ENCODE results near the gene RAD51B. TPM values are rescaled to one million over a fixed set of nuclear protein-coding genes. Genes with fewer than 3 reads are reported as not detected.

The RAD51B gene
- total and polyA plus RNA-seq, 7 donors: 2.4 to 24.4 (median 7.1) TPM

DNA sequence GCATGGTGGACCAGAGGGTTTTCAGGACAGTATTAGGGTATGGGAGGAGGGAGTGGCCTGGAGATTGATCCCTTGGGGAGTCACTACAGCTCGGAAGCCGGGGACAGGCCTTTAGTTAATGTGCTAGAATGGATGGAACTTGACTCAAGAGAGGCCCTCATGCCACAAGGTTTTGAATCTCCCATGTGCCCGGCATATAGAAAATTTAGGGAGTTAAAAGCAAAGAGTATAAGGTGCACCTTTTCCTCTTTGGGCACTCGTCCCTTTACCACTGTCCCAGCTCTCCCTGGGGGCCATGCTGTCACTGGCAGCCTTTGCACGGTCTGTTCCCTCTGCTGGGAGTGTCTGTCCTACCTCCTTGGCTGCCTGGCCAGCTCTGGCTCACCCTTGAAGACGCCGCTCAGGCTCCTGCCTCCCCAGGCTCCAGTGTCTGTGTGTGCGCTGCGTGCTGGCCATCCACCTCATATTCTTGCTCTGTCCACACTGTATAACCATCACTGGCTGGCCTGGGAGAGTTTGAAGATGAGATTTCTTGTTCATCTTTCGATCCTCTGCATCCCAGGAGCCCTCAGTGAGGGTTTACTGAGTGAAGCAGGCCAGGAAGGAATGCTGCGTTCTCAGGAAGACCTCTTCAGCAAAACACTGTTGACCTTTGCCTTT is 811.9 kb downstream of the RAD51B start:
- intact Hi-C loops (cut with DNase I): no loop called here
- no peaks in the 10 kb centered on the region for H3K36me3 ChIP-seq
- TF ChIP-seq POLR2AphosphoS5 (IDR thresholded peaks at IDR 0.05) (no peak), POLR2A (IDR thresholded peaks at IDR 0.05) (no peak), EP300 (IDR thresholded peaks at IDR 0.05) (no peak)
- TF ChIP-seq, protein P1, sequence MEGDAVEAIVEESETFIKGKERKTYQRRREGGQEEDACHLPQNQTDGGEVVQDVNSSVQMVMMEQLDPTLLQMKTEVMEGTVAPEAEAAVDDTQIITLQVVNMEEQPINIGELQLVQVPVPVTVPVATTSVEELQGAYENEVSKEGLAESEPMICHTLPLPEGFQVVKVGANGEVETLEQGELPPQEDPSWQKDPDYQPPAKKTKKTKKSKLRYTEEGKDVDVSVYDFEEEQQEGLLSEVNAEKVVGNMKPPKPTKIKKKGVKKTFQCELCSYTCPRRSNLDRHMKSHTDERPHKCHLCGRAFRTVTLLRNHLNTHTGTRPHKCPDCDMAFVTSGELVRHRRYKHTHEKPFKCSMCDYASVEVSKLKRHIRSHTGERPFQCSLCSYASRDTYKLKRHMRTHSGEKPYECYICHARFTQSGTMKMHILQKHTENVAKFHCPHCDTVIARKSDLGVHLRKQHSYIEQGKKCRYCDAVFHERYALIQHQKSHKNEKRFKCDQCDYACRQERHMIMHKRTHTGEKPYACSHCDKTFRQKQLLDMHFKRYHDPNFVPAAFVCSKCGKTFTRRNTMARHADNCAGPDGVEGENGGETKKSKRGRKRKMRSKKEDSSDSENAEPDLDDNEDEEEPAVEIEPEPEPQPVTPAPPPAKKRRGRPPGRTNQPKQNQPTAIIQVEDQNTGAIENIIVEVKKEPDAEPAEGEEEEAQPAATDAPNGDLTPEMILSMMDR (IDR thresholded peaks at IDR 0.05): no peak
- H3K27ac ChIP-seq: peak overlapping the region; percentile 61 to 75 (median 72)
- H3K4me3 ChIP-seq: no peak overlapping the region
- peaks cover 0 to 77% (median 57%) of the 10 kb centered on the region in 4 donors for H3K4me1 ChIP-seq
- H3K27me3 ChIP-seq: no peaks in the 10 kb centered on the region
- 89 to 94% methylated on average over 11 of the region's 11 CpGs for WGBS, 2 donors
- no peak for DNase-seq
- H3K9me3 ChIP-seq: no peaks in the 10 kb centered on the region

DNA sequence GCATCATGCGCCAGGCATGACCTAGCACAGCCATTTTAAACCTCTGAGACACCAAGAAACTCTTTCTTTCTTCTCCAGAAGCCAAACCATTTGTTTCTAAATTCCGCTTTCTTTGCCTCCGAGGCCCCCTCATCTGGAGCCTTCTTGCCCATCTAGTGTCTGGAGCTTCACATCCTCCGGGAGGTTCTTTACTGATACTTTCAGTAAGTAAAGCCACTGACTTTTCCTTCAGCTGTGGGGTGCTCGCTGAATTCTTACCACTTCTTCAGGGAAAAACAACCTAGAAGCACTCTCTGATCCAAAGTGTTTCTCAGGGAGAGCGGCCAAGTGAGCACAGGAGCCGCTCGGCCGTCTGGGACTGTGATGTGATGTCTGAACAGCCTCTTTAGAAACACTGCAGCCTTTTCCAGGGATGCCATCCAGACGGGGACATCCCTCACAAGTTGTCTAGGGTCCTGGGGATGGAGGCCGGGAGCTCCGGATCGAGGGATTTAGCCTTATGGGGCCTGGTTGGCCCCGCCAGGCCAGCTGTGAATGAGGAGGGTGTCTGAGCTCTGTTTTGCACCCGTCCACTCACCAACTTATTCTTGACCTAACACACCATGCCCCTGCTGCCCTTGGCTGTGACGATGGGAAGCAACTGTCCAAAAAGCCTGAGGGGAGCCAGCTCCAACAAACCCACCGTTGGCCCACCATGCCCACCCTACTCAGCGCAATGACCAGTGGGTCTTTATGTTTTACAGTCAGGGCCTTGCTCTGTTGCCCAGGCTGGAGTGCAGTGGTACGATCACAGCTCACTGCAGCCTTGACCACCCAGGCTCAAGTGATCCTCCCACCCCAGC is 812.7 kb downstream of the RAD51B start:
- Histone ChIP-seq H3K9me3 (no peaks in the 10 kb centered on the region), H3K27me3 (no peaks in the 10 kb centered on the region), H3K4me3 (no peak overlapping the region), H3K36me3 (no peaks in the 10 kb centered on the region), H3K4me1 (peaks cover 0 to 77% (median 55%) of the 10 kb centered on the region in 4 donors), H3K27ac (peak overlapping the region; percentile 61 to 75 (median 72))
- DNase-seq: peak; percentile 79
- intact Hi-C loops (cut with DNase I): no loop called here
- 93 to 94% methylated on average over 19 of the region's 19 CpGs for WGBS, 2 donors
- TF ChIP-seq, protein P1 (IDR thresholded peaks at IDR 0.05): no peak
- TF ChIP-seq EP300 (IDR thresholded peaks at IDR 0.05): no peak

DNA sequence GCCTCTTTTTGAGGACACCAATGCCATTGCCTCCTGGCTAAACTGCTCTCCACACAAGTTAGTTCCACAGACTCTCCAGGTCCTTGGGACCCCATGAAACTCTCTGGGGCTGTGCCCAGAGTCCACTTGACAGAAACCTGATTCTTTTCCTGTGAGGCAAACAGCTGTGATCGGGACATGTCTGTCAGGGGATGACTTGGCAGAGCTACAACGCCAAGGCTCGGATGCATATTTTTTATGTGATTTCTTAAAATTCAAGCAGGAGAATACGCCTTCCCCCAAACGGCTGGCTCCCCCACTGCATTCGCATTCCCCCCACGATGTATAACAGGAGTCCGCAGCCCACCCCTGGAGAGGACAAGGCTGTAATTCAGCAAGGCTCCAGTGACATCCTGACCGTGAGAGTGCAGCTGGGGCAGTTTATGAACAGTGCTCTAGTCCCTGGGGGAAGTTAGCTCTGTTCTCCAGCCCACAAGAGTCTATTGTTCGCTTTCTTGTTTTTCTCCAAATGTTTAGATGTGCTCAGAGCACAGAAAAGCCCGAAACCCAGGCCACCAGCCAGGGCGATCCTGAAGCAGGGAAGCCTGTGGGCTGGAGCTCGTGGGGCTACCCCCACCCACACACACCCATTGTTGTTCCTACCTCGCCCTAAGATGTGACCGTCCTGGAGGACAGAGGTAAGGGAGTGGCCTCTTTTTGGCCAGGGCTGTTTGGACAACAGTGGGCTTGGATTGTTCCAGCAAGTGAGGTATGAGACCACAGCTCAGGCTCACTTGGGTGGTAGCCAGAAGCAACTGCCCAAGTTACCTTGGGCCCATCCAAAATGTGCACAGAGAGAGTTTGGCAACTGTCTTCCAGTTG is 813.8 kb downstream of the RAD51B start:
- WGBS, 2 donors: 46 to 59% methylated on average over 15 of the region's 15 CpGs
- H3K36me3 ChIP-seq: no peaks in the 10 kb centered on the region
- H3K9me3 ChIP-seq: no peaks in the 10 kb centered on the region
- H3K4me1 ChIP-seq: peaks cover 0 to 77% (median 58%) of the 10 kb centered on the region in 4 donors
- no peaks in the 10 kb centered on the region for H3K27me3 ChIP-seq
- intact Hi-C loops (cut with DNase I): no loop called here
- no peak overlapping the region for H3K4me3 ChIP-seq
- TF ChIP-seq, protein P1 (IDR thresholded peaks at IDR 0.05): no peak
- TF ChIP-seq POLR2AphosphoS5 (IDR thresholded peaks at IDR 0.05): peak in 1 of 4 donors; percentile 16
- peak; percentile 80 for DNase-seq
- H3K27ac ChIP-seq: peak overlapping the region; percentile 61 to 75 (median 72)

DNA sequence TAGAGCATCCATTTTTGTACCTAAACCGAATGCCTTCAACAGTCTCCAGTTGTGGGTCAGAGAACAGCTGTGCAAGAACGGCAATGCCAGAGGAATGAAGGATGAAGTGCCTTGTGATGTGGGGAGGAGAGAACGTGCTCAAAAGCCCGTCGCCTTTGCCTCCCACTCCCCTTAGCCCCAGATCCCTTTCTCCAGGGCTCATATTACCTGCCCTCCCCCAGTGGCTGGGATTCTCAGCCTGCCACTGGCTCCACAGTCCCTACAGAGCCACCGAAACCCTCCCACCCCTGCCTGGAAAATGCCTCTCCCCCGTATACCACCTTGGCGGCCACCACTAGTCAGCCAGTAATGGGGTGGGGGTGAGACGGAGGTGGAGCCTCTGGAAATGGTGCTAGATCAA is 814.8 kb downstream of the RAD51B start:
- Histone ChIP-seq H3K27me3 (no peaks in the 10 kb centered on the region), H3K9me3 (no peaks in the 10 kb centered on the region), H3K36me3 (no peaks in the 10 kb centered on the region), H3K27ac (peak overlapping the region in 3 of 4 donors; percentile 29 to 72 (median 71)), H3K4me3 (no peak overlapping the region), H3K4me1 (peaks cover 0 to 82% (median 59%) of the 10 kb centered on the region in 4 donors)
- no peak for TF ChIP-seq POLR2A (IDR thresholded peaks at IDR 0.05)
- TF ChIP-seq EP300 (IDR thresholded peaks at IDR 0.05): no peak
- no peak for TF ChIP-seq POLR2AphosphoS5 (IDR thresholded peaks at IDR 0.05)
- TF ChIP-seq, protein P1 (IDR thresholded peaks at IDR 0.05): no peak
- no peak for DNase-seq
- WGBS, 2 donors: 78 to 91% methylated on average over 9 of the region's 9 CpGs
- intact Hi-C loops (cut with DNase I): no loop called here
